NCI-H187 treated with DMSO at 0.1 percent for 48 hours (cell line): Measurements from ENCODE around the gene MARCHF3.
"Not testable (repeated sequence)": the region's sequence is repeated elsewhere in the genome, so short reads cannot be mapped to it uniquely, and the experiment has no call there.

Experiments
- DNase-seq: peaks from one replicate; lab custom pipeline; 2025; lab: John Stamatoyannopoulos, UW

MARCHF3 gene

GRCh38 chr5:127046343-127047072, 16.1 kb upstream of the MARCHF3 start:
- DNase-seq = no peak

DNA sequence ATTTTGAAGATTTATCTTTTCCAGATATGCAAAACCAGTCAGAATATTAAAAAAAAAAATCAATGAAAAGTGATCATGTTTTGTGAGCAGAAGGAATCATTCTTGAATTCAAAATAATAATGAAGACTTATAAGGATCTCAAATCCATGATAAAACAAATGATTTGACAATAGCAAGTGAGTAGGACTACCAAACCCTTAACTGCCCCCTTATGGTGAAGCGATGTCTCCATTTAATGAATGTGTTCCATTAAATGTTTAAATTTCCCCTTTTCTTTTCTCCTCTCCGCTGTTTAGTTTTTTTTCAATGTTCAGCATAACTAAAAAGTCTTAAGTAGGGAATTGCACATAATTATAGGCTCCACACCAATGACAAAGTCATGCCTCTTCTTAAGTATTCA, 12.2 kb upstream of the MARCHF3 start:
- no peak for DNase-seq

- no peak for DNase-seq
These were observed 11.2 kb upstream of the MARCHF3 start for GRCh38 chr5:127041571-127041970.

- peak; percentile 96 for DNase-seq
These were observed 10.6 kb upstream of the MARCHF3 start for GRCh38 chr5:127040796-127041520.

DNA sequence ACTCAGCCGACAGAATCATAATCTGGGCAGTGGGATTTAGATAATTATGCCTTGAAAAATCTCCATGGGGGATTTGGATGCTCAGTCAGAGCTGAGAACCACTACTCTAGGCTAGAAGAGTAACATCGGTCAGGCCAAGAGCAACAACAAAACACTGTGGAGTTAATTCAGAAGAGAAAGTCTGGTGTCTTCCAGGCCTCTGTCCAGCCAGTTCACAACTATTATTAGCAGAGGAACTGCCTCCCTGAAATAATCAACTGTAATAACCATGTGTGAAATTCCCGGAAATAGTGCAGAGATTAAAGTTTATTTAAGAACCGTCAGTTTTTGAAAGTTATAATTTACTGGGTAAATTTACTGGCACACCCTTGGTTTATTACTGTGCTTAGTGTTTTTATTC, 8.2 kb upstream of the MARCHF3 start:
- no peak for DNase-seq

DNA sequence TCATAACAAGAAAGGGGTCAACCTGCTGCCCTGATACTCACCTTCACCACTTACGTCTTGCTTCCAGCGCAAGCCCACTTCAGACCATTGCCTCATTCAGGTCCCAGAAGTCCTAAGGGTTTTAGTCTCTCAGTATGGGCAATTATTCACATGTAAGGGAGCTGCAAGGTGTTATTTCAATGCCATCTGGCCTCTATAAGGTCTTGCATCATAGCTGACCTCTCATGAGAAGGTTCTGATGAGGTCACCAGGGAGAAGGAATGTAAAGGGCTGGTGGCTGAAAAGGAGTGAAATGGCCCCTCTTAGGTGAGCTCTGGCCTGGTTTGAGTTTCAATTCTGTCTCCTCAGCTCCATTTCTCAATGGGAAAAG, 1.5 kb upstream of the MARCHF3 start:
- no peak for DNase-seq

GRCh38 chr5:127031147-127031862, 947 bp upstream of the MARCHF3 start:
- DNase-seq = no peak

DNA sequence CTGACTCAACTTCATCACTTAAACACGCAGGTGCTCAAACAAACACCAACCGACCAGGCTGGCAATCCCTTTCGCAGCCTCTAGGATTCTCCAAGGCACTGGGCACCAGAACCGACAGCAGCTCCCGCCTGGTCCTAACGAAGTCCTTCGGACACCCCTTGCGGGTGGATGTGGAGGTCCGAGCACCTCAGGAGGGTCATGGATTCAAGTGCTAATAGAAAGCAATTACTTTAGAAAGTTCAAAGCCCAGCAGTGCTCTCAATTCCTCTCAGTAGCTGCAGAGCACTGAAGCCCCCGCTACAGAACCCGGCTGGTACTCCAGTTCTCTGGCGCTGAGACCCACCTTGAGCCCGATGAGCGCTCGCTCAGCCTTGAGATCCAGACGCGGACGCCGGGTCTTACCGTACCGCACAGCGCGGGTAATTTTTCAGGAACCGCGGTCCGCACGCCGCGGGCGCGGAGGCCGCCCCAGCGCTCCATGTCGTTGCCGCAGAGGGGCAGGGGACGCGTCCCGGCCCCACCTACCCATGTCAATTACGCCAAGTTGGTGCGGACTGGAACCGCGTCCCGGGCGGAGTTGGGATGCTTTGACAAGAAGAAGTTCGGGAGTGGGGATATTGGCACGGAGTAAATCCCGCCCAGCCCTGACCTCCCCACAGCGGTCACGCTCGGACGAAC, 638 bp downstream of the MARCHF3 start:
- DNase-seq = no peak

GRCh38 chr5:127028822-127029457, 1.4 kb downstream of the MARCHF3 start:
- no peak for DNase-seq

DNA sequence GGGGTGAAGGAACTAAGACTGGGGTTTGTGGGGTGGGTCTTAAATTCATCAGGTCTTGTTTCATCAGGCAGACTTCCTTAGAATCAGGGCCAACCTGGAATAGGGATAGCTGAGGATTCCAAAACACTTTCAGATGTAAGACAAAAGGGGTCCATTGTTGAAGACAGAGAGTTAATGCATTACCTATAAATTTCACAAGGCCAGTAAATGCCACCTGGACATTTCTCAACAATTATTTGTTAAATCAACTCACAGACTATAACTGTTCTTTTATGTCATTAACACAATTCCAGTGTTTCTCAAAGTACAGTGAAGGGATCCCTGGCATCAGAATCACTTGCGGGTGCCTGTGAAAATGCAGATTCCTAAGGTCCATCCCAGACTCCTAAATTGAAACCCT, 2.8 kb downstream of the MARCHF3 start:
- no peak for DNase-seq

DNA sequence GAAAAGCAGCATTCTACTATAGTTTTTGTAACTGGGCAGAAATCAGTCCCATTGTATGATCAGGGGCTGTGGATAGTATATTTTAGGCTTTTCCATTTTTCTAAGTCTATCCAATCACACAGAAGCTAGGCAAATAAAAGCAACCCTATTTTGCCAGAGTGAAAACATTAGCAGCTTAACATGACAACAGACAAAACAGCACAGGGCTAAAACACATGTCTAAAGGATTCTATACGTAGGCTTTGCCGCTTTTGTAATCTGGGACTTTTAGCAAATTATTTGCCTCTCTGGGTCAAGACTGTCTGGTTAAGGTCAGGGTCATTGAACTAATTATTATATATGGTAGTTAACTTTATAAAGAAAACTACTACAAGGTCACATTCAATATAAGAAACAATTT, 4.2 kb downstream of the MARCHF3 start:
- DNase-seq = no peak

- no peak for DNase-seq
These were observed 4.9 kb downstream of the MARCHF3 start for GRCh38 chr5:127025467-127025866.

- DNase-seq = no peak
These were observed 5.5 kb downstream of the MARCHF3 start for GRCh38 chr5:127024821-127025220.

- DNase-seq = not testable (repeated sequence)
These were observed 6.7 kb downstream of the MARCHF3 start for GRCh38 chr5:127023552-127024191.

DNA sequence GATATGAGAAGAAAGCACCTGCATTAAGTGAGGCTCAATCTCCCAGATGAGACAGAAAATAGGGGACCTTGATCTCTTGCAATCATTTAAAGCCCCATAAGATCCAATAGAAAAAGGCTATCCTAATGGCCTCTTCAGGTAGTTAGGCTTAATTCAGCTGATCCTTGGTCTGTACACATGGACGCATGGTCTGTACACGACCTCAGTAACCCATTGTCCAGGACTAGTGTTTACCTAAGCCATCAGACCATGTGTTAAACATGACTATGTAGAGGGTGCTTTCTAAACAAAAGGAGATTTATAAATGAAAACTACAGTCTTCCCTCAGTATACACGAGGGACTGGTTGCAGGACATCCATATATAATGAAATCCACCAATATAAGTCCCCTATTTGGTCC, 7.5 kb downstream of the MARCHF3 start:
- DNase-seq = no peak

DNA sequence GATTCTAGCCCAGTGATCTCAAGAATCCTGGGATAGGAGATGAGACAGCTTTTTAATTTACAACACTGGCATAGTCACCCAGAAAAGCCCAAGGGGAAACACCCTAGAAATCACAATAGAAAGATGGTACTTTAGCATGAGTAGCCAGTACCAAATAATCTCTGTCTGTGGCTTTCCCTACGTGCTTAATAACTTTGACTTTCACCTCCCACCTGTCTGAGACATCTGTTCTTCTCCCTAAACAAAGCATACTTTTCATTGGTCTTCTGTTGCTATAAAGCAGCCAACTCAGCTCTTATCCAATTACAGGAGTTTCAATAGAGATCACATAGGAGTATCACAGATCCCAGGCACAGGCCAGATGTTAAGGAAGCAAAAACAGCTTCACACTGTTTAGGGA, 10.4 kb downstream of the MARCHF3 start:
- DNase-seq = no peak

GRCh38 chr5:127016722-127017121, 13.6 kb downstream of the MARCHF3 start:
- DNase-seq = not testable (repeated sequence)

- no peak for DNase-seq
These were observed 14.6 kb downstream of the MARCHF3 start for GRCh38 chr5:127015716-127016115.

DNA sequence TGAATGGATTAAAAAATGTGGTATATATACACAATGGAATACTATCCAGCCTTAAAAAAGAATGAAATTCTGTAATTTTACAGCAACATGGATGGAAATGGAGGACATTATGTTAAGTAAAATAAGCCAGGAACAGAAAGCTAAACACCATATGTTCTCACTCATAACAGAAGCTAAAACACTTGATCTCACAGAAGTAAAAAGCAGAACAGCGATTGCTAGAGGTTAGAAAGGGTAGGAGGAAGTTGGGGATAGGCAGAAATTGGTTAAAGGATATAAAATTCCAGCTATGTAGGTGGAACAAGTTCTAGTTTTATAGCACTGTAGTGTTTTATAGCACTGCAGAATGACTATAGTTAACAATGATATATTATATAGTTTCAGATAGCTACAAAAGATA, 15.8 kb downstream of the MARCHF3 start:
- DNase-seq = no peak

DNA sequence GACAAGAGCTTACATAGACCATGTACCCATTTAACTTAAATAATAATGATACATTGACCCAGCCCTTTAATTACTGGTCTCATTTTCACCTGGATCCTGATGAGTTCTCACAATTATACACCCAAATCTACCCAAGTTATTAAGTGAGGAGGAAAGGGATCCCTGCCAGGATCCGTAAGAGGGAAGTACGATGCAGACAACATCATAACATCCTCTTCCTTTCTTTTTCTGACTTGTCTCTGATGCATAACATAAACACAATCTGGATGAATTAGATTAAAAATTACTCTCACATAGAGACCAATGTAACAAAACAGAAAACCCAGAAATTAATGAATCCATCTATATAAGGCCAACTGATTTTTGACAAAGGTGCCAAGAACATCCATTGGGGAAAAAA, 17.0 kb downstream of the MARCHF3 start:
- DNase-seq = no peak

- no peak for DNase-seq
These were observed 17.4 kb downstream of the MARCHF3 start for GRCh38 chr5:127012916-127013315.
